GM12864 (cell line): ENCODE data around the gene NAGA.

Experiments
- DNase-seq: peaks from one replicate; pipeline ENCODE4 v3.0.0-alpha.2; 2011; ENCODE audit warnings: low read depth
- H3K4me3 ChIP-seq: 2 replicates; pipeline ENCODE4 v1.5.1; 2011; ENCODE audit warnings: mild to moderate bottlenecking, low read depth, low read length, control low read depth
- CTCF ChIP-seq: IDR thresholded peaks from 2 replicates; pipeline ENCODE4 v1.5.1; 2011; ENCODE audit warnings: low read depth, mild to moderate bottlenecking, moderate library complexity, low read length, control low read depth, inconsistent platforms; ENCODE audit errors: missing control alignments

NAGA gene

GRCh38 chr22:42066937-42067336, 3.7 kb downstream of the NAGA start:
- TF ChIP-seq CTCF: no peak
- no peak for DNase-seq
- no peak overlapping the region for H3K4me3 ChIP-seq

GRCh38 chr22:42066126-42066761, 4.4 kb downstream of the NAGA start:
- no peak overlapping the region for H3K4me3 ChIP-seq
- DNase-seq: no peak

GRCh38 chr22:42065438-42066125, 5.0 kb downstream of the NAGA start:
- no peak overlapping the region for H3K4me3 ChIP-seq
- no peak for DNase-seq
- TF ChIP-seq CTCF: no peak

More at GRCh38 chr22:42066126-42066761, 4.4 kb downstream of the NAGA start:
- no peak for TF ChIP-seq CTCF

- TF ChIP-seq CTCF: no peak
- no peak for DNase-seq
- no peak overlapping the region for H3K4me3 ChIP-seq
Measured at GRCh38 chr22:42064629-42065028, 6.0 kb downstream of the NAGA start.

GRCh38 chr22:42062506-42063170, 8.0 kb downstream of the NAGA start:
- no peak for DNase-seq
- H3K4me3 ChIP-seq: no peak overlapping the region
- no peak for TF ChIP-seq CTCF

GRCh38 chr22:42061041-42061440, 9.6 kb downstream of the NAGA start:
- DNase-seq: no peak
- no peak overlapping the region for H3K4me3 ChIP-seq
- no peak for TF ChIP-seq CTCF

- TF ChIP-seq CTCF: no peak
- no peak overlapping the region for H3K4me3 ChIP-seq
- DNase-seq: no peak
Measured at GRCh38 chr22:42060489-42060888, 10.1 kb downstream of the NAGA start.
